GM12891 (cell line): ENCODE results near the gene OSCAR.

Source experiments
- PAX5 ChIP-seq: IDR thresholded peaks from 2 replicates; pipeline ENCODE4 v1.6.1; 2011; ENCODE audit warnings: low read length, moderate library complexity, mild to moderate bottlenecking; ENCODE audit not compliant: insufficient read depth, severe bottlenecking
- POLR2A ChIP-seq: IDR thresholded peaks from 2 replicates; pipeline ENCODE4 v1.6.1; 2011; ENCODE audit warnings: low read depth, low read length, control low read depth
- POLR2AphosphoS5 ChIP-seq: IDR thresholded peaks from 2 replicates; pipeline ENCODE4 v1.6.1; 2011; ENCODE audit warnings: low read depth, low read length, control low read depth
- POU2F2 ChIP-seq: IDR thresholded peaks from 2 replicates; pipeline ENCODE4 v1.6.1; 2011; ENCODE audit warnings: low read depth, mild to moderate bottlenecking, control low read depth, low read length, moderate library complexity
- SPI1 ChIP-seq: IDR thresholded peaks from 2 replicates; pipeline ENCODE4 v1.6.1; 2011; ENCODE audit warnings: low read depth, low read length, control low read depth
- TAF1 ChIP-seq: IDR thresholded peaks from 2 replicates; pipeline ENCODE4 v1.6.1; 2011; ENCODE audit warnings: low read depth, low read length, control low read depth

- peak; percentile 65; the same call in 1 of the 2 replicates for TF ChIP-seq POLR2A
- peak; percentile 56; the same call in 1 of the 2 replicates for TF ChIP-seq POLR2AphosphoS5
- TF ChIP-seq PAX5, result no peak
- no peak for TF ChIP-seq TAF1
- no peak for TF ChIP-seq SPI1
- TF ChIP-seq POU2F2, result 0 out of 2 replicates have a peak, but pooled peaks have one; percentile 9
Observed at GRCh38 chr19:54136864-54137698, 36.5 kb upstream of the OSCAR start.
